ENCODE data around the gene GPR148. TPM values are rescaled to one million over a fixed set of nuclear protein-coding genes. Genes with fewer than 3 reads are reported as not detected.
A peak's percentile ranks its signal among the peaks of the same experiment; 100 is the strongest.

The GPR148 gene
- total and polyA plus RNA-seq, 12 donors, result not detected

- Histone ChIP-seq H3K27me3 (no peaks in the 10 kb centered on the region), H3K4me3 (no peak overlapping the region), H3K9me3 (replicated peaks in 1 of 3) (no peaks in the 10 kb centered on the region), H3K36me3 (replicated peaks in 1 of 2) (no peaks in the 10 kb centered on the region), H3K27ac (no peak overlapping the region), H3K4me1 (replicated peaks in 1 of 2) (no peaks in the 10 kb centered on the region)
- intact Hi-C loops (cut with DNase I), result no loop called here
- TF ChIP-seq POLR2A (IDR thresholded peaks at IDR 0.05) (no peak), CTCF (IDR thresholded peaks at IDR 0.05) (no peak)
- 35 to 70% (median 46%) methylated on average over 5 to 20 of the region's 20 CpGs for WGBS, 4 donors
- peak in 1 of 7 donors; percentile 65 for DNase-seq
These were observed 15.6 kb downstream of the GPR148 start for GRCh38 chr2:130744287-130745117.

GRCh38 chr2:130749078-130749477 is 20.2 kb downstream of the GPR148 start:
- 80 to 84% (median 81%) methylated on average over 9 of the region's 9 CpGs for WGBS, 4 donors
- no peaks in the 10 kb centered on the region for H3K9me3 ChIP-seq (replicated peaks in 1 of 3)
- peak in 1 of 7 donors; percentile 28 for DNase-seq
- no peak overlapping the region for H3K4me3 ChIP-seq
- no peaks in the 10 kb centered on the region for H3K36me3 ChIP-seq (replicated peaks in 1 of 2)
- intact Hi-C loops (cut with DNase I), result no loop called here
- no peaks in the 10 kb centered on the region for H3K4me1 ChIP-seq (replicated peaks in 1 of 2)
- no peaks in the 10 kb centered on the region for H3K27me3 ChIP-seq
- TF ChIP-seq CTCF (IDR thresholded peaks at IDR 0.05), result no peak
- no peak for TF ChIP-seq POLR2A (IDR thresholded peaks at IDR 0.05)
- no peak overlapping the region for H3K27ac ChIP-seq

GRCh38 chr2:130749641-130750040 is 20.8 kb downstream of the GPR148 start:
- no peak for TF ChIP-seq POLR2A (IDR thresholded peaks at IDR 0.05)
- TF ChIP-seq CTCF (IDR thresholded peaks at IDR 0.05), result no peak
- WGBS, 4 donors, result 68 to 84% (median 74%) methylated on average over 6 of the region's 6 CpGs
- DNase-seq, result no peak
- intact Hi-C loops (cut with DNase I), result no loop called here
- no peak overlapping the region for H3K4me3 ChIP-seq
- no peaks in the 10 kb centered on the region for H3K9me3 ChIP-seq (replicated peaks in 1 of 3)
- no peaks in the 10 kb centered on the region for H3K36me3 ChIP-seq (replicated peaks in 1 of 2)
- no peak overlapping the region for H3K27ac ChIP-seq
- no peaks in the 10 kb centered on the region for H3K4me1 ChIP-seq (replicated peaks in 1 of 2)
- no peaks in the 10 kb centered on the region for H3K27me3 ChIP-seq

GRCh38 chr2:130754811-130755210 is 25.9 kb downstream of the GPR148 start:
- Histone ChIP-seq H3K36me3 (replicated peaks in 1 of 2) (no peaks in the 10 kb centered on the region), H3K27ac (no peak overlapping the region), H3K27me3 (peaks cover 24% of the 10 kb centered on the region), H3K9me3 (replicated peaks in 1 of 3) (no peaks in the 10 kb centered on the region), H3K4me3 (no peak overlapping the region), H3K4me1 (replicated peaks in 1 of 2) (no peaks in the 10 kb centered on the region)
- peak in 1 of 7 donors; percentile 37 for DNase-seq
- intact Hi-C loops (cut with DNase I), result no loop called here
- TF ChIP-seq CTCF (IDR thresholded peaks at IDR 0.05), result no peak
- TF ChIP-seq POLR2A (IDR thresholded peaks at IDR 0.05), result no peak
- WGBS, 4 donors, result 39 to 45% (median 41%) methylated on average over 8 of the region's 8 CpGs
